Skin of body (tissue), 2 donors: ENCODE measurements around the gene CDH4. TPM values are rescaled to one million over a fixed set of nuclear protein-coding genes. Genes with fewer than 3 reads are reported as not detected.

Source experiments
- DNase-seq: peaks from one replicate; lab custom pipeline; 2025; lab: John Stamatoyannopoulos, UW
- total RNA-seq: library from RNA; depleted of rRNA; stranded (reverse); fragments of >200 nt; gene quantifications from one replicate; pipeline ENCODE4 v1.2.3, GENCODE V29; 2014

CDH4 gene
- total RNA-seq, 1 donor from 2014 or later = 0.10 TPM

GRCh38 chr20:61922411-61922810, 670.4 kb downstream of the CDH4 start:
- no peak for DNase-seq

GRCh38 chr20:61922936-61923335, 670.9 kb downstream of the CDH4 start:
- DNase-seq = no peak

GRCh38 chr20:61923371-61924166, 671.5 kb downstream of the CDH4 start:
- no peak for DNase-seq

- no peak for DNase-seq
Observed at GRCh38 chr20:61924211-61924857, 672.3 kb downstream of the CDH4 start.

GRCh38 chr20:61924858-61925554, 672.9 kb downstream of the CDH4 start:
- no peak for DNase-seq

GRCh38 chr20:61925555-61926252, 673.6 kb downstream of the CDH4 start:
- DNase-seq = no peak

- DNase-seq = no peak
Observed at GRCh38 chr20:61926253-61926613, 674.2 kb downstream of the CDH4 start.

- DNase-seq = no peak
Observed at GRCh38 chr20:61926796-61927192, 674.7 kb downstream of the CDH4 start.

GRCh38 chr20:61927193-61927825, 675.2 kb downstream of the CDH4 start:
- DNase-seq = no peak

GRCh38 chr20:61927826-61928541, 675.9 kb downstream of the CDH4 start:
- DNase-seq = no peak

- DNase-seq = no peak
Observed at GRCh38 chr20:61929561-61929960, 677.5 kb downstream of the CDH4 start.

- DNase-seq = no peak
Observed at GRCh38 chr20:61929971-61930666, 678.1 kb downstream of the CDH4 start.

- no peak for DNase-seq
Observed at GRCh38 chr20:61930776-61931475, 678.9 kb downstream of the CDH4 start.

- DNase-seq = no peak
Observed at GRCh38 chr20:61931476-61932198, 679.6 kb downstream of the CDH4 start.

GRCh38 chr20:61932199-61932592, 680.1 kb downstream of the CDH4 start:
- no peak for DNase-seq

GRCh38 chr20:61932711-61933480, 680.8 kb downstream of the CDH4 start:
- no peak for DNase-seq

GRCh38 chr20:61933481-61933950, 681.5 kb downstream of the CDH4 start:
- DNase-seq = no peak
